Measurements from ENCODE around the gene TMEM183A. TPM values are rescaled to one million over a fixed set of nuclear protein-coding genes. Genes with fewer than 3 reads are reported as not detected.

TMEM183A gene
- total and polyA plus RNA-seq, 10 of the 15 experiments (the other 5 are each of a cell fraction or from before 2014, with no cell fraction given) = 12.3 to 103 (median 66.3) TPM

DNA sequence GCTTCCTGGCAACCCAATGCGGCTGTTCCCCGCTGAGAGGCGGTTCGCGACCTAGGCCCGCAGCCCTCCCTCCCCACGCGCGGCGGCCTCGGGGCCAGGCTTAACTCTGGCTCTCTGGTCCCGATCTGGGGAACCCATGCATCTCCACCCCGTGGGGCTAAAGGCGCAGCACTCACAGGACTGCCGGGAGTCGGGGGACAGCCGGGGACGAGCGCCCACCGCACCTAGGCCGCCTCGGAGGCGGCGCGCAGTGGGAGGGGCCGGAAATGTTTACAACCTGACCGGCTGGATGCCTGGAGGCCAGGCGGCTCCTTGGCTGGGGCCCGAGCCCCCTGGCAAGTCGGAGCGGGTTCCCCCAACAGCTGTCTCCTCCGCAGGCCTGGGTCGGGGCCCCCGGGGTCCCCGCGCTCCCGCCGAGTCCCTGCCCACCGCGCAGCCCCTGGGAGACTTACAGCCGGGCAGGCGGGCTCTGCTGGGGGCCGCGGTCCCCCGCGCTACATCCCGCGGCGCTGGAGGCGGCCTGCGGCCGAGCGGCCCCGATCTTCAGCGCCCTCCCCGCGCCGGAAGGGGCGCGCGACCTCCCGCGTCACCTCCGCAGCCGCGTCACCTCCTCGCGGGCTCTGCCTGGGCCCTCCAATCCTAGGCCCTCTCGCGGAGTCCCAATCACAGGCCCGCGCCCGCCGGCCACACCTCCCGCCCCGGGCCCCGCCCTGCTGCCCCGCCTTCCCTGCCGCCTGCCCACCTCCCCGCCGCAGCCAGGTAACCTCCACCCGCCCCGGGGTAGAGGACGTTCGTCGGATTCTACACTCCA is 49.2 kb upstream of the TMEM183A start, which contains the start of gene ADIPOR1 (continued):
- TF ChIP-seq PAX5 (IDR thresholded peaks at IDR 0.05; ENCODE audit: borderline replicate concordance, low read depth, low read length) = no peak
- TF ChIP-seq, protein P1, sequence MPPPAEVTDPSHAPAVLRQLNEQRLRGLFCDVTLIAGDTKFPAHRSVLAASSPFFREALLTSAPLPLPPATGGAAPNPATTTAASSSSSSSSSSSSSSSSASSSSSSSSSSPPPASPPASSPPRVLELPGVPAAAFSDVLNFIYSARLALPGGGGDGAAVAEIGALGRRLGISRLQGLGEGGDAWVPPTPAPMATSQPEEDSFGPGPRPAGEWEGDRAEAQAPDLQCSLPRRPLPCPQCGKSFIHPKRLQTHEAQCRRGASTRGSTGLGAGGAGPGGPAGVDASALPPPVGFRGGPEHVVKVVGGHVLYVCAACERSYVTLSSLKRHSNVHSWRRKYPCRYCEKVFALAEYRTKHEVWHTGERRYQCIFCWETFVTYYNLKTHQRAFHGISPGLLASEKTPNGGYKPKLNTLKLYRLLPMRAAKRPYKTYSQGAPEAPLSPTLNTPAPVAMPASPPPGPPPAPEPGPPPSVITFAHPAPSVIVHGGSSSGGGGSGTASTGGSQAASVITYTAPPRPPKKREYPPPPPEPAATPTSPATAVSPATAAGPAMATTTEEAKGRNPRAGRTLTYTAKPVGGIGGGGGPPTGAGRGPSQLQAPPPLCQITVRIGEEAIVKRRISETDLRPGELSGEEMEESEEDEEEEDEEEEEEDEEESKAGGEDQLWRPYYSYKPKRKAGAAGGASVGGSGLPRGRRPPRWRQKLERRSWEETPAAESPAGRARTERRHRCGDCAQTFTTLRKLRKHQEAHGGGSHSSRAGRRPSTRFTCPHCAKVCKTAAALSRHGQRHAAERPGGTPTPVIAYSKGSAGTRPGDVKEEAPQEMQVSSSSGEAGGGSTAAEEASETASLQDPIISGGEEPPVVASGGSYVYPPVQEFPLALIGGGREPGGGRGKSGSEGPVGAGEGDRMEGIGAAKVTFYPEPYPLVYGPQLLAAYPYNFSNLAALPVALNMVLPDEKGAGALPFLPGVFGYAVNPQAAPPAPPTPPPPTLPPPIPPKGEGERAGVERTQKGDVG (CRISPR knock-in tag; IDR thresholded peaks at IDR 0.05) = no peak
- no peak for TF ChIP-seq NBN (IDR thresholded peaks at IDR 0.05)
- TF ChIP-seq, protein P2, sequence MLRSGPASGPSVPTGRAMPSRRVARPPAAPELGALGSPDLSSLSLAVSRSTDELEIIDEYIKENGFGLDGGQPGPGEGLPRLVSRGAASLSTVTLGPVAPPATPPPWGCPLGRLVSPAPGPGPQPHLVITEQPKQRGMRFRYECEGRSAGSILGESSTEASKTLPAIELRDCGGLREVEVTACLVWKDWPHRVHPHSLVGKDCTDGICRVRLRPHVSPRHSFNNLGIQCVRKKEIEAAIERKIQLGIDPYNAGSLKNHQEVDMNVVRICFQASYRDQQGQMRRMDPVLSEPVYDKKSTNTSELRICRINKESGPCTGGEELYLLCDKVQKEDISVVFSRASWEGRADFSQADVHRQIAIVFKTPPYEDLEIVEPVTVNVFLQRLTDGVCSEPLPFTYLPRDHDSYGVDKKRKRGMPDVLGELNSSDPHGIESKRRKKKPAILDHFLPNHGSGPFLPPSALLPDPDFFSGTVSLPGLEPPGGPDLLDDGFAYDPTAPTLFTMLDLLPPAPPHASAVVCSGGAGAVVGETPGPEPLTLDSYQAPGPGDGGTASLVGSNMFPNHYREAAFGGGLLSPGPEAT (IDR thresholded peaks at IDR 0.05; ENCODE audit: low read depth) = no peak
- no peak for TF ChIP-seq ETV6 (conservative IDR thresholded peaks at IDR 0.05 in 1 of 2, IDR thresholded peaks at IDR 0.05 in 1 of 2; ENCODE audit: borderline replicate concordance in 1 of 2, low read depth in 1 of 2)
- TF ChIP-seq BMI1 (IDR thresholded peaks at IDR 0.05; ENCODE audit: borderline replicate concordance) = no peak
- TF ChIP-seq, protein P3, sequence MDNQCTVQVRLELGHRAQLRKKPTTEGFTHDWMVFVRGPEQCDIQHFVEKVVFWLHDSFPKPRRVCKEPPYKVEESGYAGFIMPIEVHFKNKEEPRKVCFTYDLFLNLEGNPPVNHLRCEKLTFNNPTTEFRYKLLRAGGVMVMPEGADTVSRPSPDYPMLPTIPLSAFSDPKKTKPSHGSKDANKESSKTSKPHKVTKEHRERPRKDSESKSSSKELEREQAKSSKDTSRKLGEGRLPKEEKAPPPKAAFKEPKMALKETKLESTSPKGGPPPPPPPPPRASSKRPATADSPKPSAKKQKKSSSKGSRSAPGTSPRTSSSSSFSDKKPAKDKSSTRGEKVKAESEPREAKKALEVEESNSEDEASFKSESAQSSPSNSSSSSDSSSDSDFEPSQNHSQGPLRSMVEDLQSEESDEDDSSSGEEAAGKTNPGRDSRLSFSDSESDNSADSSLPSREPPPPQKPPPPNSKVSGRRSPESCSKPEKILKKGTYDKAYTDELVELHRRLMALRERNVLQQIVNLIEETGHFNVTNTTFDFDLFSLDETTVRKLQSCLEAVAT (IDR thresholded peaks at IDR 0.05) = no peak
- TF ChIP-seq, protein P4, sequence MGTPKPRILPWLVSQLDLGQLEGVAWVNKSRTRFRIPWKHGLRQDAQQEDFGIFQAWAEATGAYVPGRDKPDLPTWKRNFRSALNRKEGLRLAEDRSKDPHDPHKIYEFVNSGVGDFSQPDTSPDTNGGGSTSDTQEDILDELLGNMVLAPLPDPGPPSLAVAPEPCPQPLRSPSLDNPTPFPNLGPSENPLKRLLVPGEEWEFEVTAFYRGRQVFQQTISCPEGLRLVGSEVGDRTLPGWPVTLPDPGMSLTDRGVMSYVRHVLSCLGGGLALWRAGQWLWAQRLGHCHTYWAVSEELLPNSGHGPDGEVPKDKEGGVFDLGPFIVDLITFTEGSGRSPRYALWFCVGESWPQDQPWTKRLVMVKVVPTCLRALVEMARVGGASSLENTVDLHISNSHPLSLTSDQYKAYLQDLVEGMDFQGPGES (IDR thresholded peaks at IDR 0.05) = no peak
- TF ChIP-seq SMAD1 (IDR thresholded peaks at IDR 0.05; ENCODE audit: low read depth, partially characterized antibody) = no peak
- peak in 1 of 2 experiments; percentile 53; a peak in 1 of 4 replicates for TF ChIP-seq BHLHE40 (IDR thresholded peaks at IDR 0.05; ENCODE audit: borderline replicate concordance in 1 of 2, low read depth in 2 of 2, low read length in 1 of 2)
- TF ChIP-seq GATAD2B (conservative IDR thresholded peaks at IDR 0.05; ENCODE audit: low read depth) = peak; percentile 73
- TF ChIP-seq CBFB (IDR thresholded peaks at IDR 0.05; ENCODE audit: low read depth) = no peak
- no peak for TF ChIP-seq SIX5 (IDR thresholded peaks at IDR 0.05; ENCODE audit: low read depth, low read length, severe bottlenecking)
- no peak for TF ChIP-seq RFX5 (IDR thresholded peaks at IDR 0.05; ENCODE audit: low read depth, low read length)
- no peak for TF ChIP-seq SREBF1 (IDR thresholded peaks at IDR 0.05; ENCODE audit: low read length)
- TF ChIP-seq BCL11A (IDR thresholded peaks at IDR 0.05; ENCODE audit: low read depth, low read length) = no peak
- TF ChIP-seq, protein P5, sequence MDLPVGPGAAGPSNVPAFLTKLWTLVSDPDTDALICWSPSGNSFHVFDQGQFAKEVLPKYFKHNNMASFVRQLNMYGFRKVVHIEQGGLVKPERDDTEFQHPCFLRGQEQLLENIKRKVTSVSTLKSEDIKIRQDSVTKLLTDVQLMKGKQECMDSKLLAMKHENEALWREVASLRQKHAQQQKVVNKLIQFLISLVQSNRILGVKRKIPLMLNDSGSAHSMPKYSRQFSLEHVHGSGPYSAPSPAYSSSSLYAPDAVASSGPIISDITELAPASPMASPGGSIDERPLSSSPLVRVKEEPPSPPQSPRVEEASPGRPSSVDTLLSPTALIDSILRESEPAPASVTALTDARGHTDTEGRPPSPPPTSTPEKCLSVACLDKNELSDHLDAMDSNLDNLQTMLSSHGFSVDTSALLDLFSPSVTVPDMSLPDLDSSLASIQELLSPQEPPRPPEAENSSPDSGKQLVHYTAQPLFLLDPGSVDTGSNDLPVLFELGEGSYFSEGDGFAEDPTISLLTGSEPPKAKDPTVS (IDR thresholded peaks at IDR 0.05; ENCODE audit: low read depth, low read length) = no peak

Measured in GM12878 (cell line).